GM18505 (cell line): ENCODE data around the gene OR9G1.

ENCODE experiments used
- ATAC-seq: cut with Tn5 transposase; IDR thresholded peaks from one replicate; pipeline ENCODE4 v1.9.1; 2021; ENCODE audit not compliant: unreplicated experiment
- POLR2A ChIP-seq: IDR thresholded peaks from 4 replicates; pipeline ENCODE4 v1.6.1; 2011; ENCODE audit warnings: borderline replicate concordance; ENCODE audit not compliant: insufficient read depth, insufficient read length; ENCODE audit errors: extremely low read depth

OR9G1 gene

DNA sequence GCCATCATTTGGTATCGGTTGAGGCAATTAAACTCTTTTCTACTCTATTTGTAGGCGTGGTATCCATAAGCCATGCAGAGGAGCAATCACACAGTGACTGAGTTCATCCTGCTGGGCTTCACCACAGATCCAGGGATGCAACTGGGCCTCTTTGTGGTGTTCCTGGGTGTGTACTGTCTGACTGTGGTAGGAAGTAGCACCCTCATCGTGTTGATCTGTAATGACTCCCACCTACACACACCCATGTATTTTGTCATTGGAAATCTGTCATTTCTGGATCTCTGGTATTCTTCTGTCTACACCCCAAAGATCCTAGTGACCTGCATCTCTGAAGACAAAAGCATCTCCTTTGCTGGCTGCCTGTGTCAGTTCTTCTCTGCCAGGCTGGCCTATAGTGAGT lies 41.2 kb downstream of the OR9G1 start:
- no peak for ATAC-seq
- TF ChIP-seq POLR2A: no peak

DNA sequence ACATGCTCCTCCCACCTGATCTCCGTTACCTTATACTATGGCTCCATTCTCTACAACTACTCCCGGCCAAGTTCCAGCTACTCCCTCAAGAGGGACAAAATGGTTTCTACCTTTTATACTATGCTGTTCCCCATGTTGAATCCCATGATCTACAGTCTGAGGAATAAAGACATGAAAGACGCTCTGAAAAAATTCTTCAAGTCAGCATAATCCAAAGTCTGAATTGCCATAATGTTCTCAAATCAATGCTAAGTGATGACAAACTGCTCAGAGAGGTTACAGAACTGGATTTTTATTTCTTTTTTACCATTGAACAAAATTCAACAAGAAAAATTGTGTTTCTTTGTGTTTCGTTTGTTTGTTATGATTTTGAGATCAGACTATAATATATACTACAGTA lies 42.0 kb downstream of the OR9G1 start:
- no peak for TF ChIP-seq POLR2A
- ATAC-seq: no peak

DNA sequence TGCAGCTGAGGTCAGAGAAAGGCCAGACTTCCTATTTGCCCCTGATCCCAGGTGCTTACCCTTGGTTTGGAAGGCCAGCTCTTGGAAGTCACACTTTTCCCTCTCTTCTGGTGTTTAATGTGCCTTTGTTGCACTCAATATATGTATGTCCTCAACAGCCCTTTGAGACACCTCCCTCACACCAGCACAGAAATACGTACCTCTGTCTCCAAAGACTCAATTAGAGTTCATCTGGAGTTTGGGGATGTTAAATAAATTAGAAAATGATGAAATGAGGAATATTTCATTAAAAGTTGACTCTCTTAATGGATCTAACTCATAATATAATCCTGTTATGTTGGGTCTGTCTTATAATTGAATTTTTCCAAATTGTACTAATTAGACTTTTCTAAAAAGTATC lies 49.7 kb downstream of the OR9G1 start, which contains the start of gene OR9G4:
TSS of gene OR9G4 (minus strand) at position 101 of the 400 bp plus-strand sequence. CDS start 4,931 bp downstream, outside the sequence.
- TF ChIP-seq POLR2A: no peak
- no peak for ATAC-seq

DNA sequence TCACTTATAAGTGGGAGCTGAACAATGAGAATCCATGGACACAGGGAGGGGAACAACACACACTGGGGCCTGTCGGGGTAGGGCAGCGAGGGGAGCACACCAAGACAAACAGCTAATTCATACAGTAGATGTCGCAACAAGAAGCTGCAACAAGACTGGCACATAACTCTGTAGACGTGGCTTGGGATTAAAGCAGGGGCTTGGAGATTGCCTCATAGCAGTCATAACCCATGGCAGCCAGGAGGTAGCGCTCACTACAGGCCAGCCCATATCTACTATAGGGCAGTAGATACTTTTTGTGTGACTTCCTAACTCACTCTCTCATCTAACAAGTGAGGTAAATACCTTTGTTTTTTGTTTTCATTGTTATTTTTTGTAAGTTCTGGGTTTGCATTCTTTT lies 51.3 kb downstream of the OR9G1 start:
- ATAC-seq: no peak
- TF ChIP-seq POLR2A: no peak

DNA sequence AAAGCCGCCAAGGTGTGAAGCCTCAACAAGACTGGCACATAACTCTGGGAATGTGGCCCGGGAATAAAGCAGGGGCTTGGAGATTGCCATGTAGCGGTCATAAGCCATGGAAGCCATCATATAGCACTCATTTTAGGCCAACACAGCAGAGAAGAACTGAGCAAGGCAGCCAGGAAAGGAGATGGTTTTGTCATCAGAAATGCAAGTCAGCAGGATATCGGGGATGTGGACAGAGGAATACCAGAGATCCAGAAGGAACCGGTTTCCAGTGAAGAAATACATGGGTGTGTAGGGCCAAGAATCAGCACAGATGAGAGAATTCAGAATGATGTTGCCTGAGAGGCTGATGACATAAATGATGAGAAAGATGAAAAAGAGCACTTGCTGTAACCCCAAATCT lies 52.6 kb downstream of the OR9G1 start:
- no peak for ATAC-seq
- TF ChIP-seq POLR2A: no peak
